Tracheal epithelial cell (primary cell): ENCODE data around the gene FAM83G. TPM values are rescaled to one million over a fixed set of nuclear protein-coding genes. Genes with fewer than 3 reads are reported as not detected.

ENCODE experiments used
- total RNA-seq: library from RNA; depleted of rRNA; stranded (reverse); fragments of >200 nt; gene quantifications from 2 replicates; pipeline ENCODE4 v1.2.1, GENCODE V29; 2014

FAM83G gene, protein sequence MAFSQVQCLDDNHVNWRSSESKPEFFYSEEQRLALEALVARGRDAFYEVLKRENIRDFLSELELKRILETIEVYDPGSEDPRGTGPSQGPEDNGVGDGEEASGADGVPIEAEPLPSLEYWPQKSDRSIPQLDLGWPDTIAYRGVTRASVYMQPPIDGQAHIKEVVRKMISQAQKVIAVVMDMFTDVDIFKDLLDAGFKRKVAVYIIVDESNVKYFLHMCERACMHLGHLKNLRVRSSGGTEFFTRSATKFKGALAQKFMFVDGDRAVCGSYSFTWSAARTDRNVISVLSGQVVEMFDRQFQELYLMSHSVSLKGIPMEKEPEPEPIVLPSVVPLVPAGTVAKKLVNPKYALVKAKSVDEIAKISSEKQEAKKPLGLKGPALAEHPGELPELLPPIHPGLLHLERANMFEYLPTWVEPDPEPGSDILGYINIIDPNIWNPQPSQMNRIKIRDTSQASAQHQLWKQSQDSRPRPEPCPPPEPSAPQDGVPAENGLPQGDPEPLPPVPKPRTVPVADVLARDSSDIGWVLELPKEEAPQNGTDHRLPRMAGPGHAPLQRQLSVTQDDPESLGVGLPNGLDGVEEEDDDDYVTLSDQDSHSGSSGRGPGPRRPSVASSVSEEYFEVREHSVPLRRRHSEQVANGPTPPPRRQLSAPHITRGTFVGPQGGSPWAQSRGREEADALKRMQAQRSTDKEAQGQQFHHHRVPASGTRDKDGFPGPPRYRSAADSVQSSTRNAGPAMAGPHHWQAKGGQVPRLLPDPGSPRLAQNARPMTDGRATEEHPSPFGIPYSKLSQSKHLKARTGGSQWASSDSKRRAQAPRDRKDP
- total RNA-seq: 44.8 and 48.0 TPM in 2 replicates

DNA sequence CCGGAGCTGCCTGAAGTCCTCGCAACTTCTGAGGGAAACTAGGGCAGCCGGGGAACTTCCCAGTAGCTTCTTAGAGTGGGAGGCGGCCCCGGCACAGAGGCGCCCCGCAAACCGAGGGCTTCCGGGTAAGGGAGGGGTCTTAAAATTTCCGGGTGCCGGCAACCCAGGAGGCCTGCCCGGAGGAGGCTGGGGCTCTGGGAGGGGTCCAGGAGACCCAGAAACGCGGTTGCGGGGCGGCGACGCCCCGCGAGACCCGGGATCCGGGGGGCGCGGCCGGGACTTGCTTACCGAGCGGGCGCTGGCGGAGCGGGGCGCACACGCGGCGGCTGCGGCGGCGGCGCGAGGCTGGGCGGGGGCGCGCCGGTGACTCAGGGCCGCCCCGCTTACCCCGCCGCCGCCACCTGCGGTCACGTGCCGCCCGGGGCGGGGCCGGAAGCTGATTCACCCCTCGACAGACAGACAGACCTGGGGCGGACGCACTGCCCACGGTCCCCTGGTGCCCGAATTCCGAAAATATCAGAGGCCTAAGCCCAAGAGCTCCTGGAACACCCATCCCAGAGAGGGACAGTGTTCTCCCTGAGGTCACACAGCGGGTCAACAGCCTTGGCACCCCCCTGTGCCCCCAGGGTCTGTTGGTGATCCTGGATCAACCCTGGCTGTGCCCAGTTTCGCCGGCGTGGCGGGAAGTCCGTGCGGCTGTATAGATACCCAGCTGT lies at the start of gene FAM83G:
TSS of gene FAM83G (minus strand) at position 344 of the 716 bp plus-strand sequence. CDS start 723 bp downstream, outside the sequence.

GRCh38 chr17:19046782-19047375 lies 42.3 kb upstream of the FAM83G start, which contains the start of gene GRAP:
Gene GRAP (minus strand): TSS chr17:19046957. CDS start chr17:19046926, 31 bp downstream.

GRCh38 chr17:18951941-18952842 lies 52.4 kb downstream of the FAM83G start, which contains the start of gene SLC5A10:
Gene SLC5A10 (plus strand): TSS chr17:18952165. CDS start chr17:18952206, 41 bp downstream.

Other genes starting within 250 kb of the FAM83G start
- 123 and 129 TPM in 2 replicates for gene TVP23B, start 223.6 kb downstream of the FAM83G start, total RNA-seq
- 36.9 and 37.1 TPM in 2 replicates for gene PRPSAP2, start 146.6 kb downstream of the FAM83G start, total RNA-seq
- gene SLC5A10, start 52.6 kb downstream of the FAM83G start, total RNA-seq: under 0.01 TPM in 1 of 2 replicates, not detected in the other
- 1.5 TPM in 1 of 2 replicates, not detected in the other for gene GRAP, start 42.2 kb upstream of the FAM83G start, total RNA-seq
- gene GRAPL, start 122.8 kb upstream of the FAM83G start, total RNA-seq: not detected in 2 replicates
- gene EPN2, start 232.6 kb upstream of the FAM83G start, total RNA-seq: 14.3 and 22.9 TPM in 2 replicates